Lung (tissue), 16 donors: ENCODE results near the gene COL4A5. TPM values are rescaled to one million over a fixed set of nuclear protein-coding genes. Genes with fewer than 3 reads are reported as not detected.
A peak's percentile ranks its signal among the peaks of the same experiment; 100 is the strongest.
"Not testable (repeated sequence)": the region's sequence is repeated elsewhere in the genome, so short reads cannot be mapped to it uniquely, and the experiment has no call there.

Experiments
- ATAC-seq: fragments of 200-7000 bp; cut with Tn5 transposase; one replicate; pipeline ENCODE4 v1.9.1; 2020; ENCODE audit warnings: moderate number of reproducible peaks; ENCODE audit not compliant: insufficient read depth, low FRiP score
- DNase-seq, 3 donors: peaks; one replicate each; pipeline ENCODE4 v3.0.0-alpha.2; 2013 to 2017
- H3K27ac ChIP-seq, 2 donors: one replicate each; pipeline ENCODE4 v1.5.1; 2013; ENCODE audit warnings: mild to moderate bottlenecking in 2 of 2, moderate library complexity in 2 of 2, control low read depth in 1 of 2, inconsistent platforms in 1 of 2, low read depth in 1 of 2, low read length in 1 of 2
- H3K27me3 ChIP-seq, 3 donors: one replicate each; pipeline ENCODE4 v1.5.1; 2013; ENCODE audit warnings: low read length in 2 of 3; ENCODE audit not compliant: control insufficient read depth in 3 of 3, insufficient read depth in 3 of 3
- H3K36me3 ChIP-seq, 4 donors: one replicate each; pipeline ENCODE4 v1.5.1; 2013; ENCODE audit warnings: low read length in 4 of 4, mild to moderate bottlenecking in 1 of 4, moderate library complexity in 1 of 4; ENCODE audit not compliant: control insufficient read depth in 4 of 4, insufficient read depth in 4 of 4
- H3K4me1 ChIP-seq, 5 donors: one replicate each; pipeline ENCODE4 v1.5.1; 2013; ENCODE audit warnings: low read length in 5 of 5, mild to moderate bottlenecking in 2 of 5, moderate library complexity in 1 of 5; ENCODE audit not compliant: control insufficient read depth in 5 of 5, insufficient read depth in 5 of 5
- H3K4me3 ChIP-seq: one replicate; pipeline ENCODE4 v1.5.1; 2013; ENCODE audit warnings: mild to moderate bottlenecking, control low read depth, moderate library complexity
- H3K9ac ChIP-seq, 2 donors: one replicate each; pipeline ENCODE4 v1.5.1; 2013; ENCODE audit warnings: low read length in 2 of 2, control low read depth in 1 of 2; ENCODE audit not compliant: insufficient read depth in 1 of 2
- H3K9me3 ChIP-seq, 4 donors: one replicate each; pipeline ENCODE4 v1.5.1; 2013; ENCODE audit warnings: low read length in 3 of 4, mild to moderate bottlenecking in 1 of 4, moderate library complexity in 1 of 4; ENCODE audit not compliant: control insufficient read depth in 4 of 4, insufficient read depth in 3 of 4
- CTCF ChIP-seq: IDR thresholded peaks from 2 replicates; pipeline ENCODE4 v1.5.1; 2012; ENCODE audit warnings: mild to moderate bottlenecking; ENCODE audit errors: control extremely low read depth, extremely low read depth
- WGBS, 2 donors: extraction: QIAGEN DNeasy Blood & Tissue Kit; methylation state at CpG; one replicate each; pipeline ENCODE4 v1.1.7; 2013; 5-methylcytosine and 5-hydroxymethylcytosine counted together
- long read RNA-seq, 5 donors: transcript quantifications; one replicate each; lab custom pipeline, GENCODE V29; 2026
- polyA plus RNA-seq, 2 donors: library from polyadenylated mRNA; stranded (reverse); fragments of 200-250 nt; gene quantifications; one replicate each; pipeline ENCODE4 v1.2.1, GENCODE V29; 2013
- total RNA-seq, 2 donors: library from RNA; depleted of rRNA in 1 of 2; stranded (reverse); fragments of >200 nt in 1 of 2; gene quantifications; one replicate each; pipeline ENCODE4 v1.2.1, GENCODE V29; 2014 to 2021
- donor health status: control.
- donor health status: control.
- donor health status: Bipolar disorder and iron deficiency.
- donor health status: healthy.
- donor health status: DM: yes; HTN: yes; CAD: no.

COL4A5 gene
- total RNA-seq (100 to 1,000 TPM in 1 of 2 donors, 10 to 100 TPM in 1; 23.0 to 253 TPM), polyA plus RNA-seq (1 to 10 TPM; 4.3 to 9.7 TPM)
- long read RNA-seq, donor 1, full-length matches to known transcripts = 35 of 50 reads
- long read RNA-seq, donor 1, partial matches to known transcripts = 15 of 50 reads
- long read RNA-seq, donor 1, other reads (novel, unspliced or antisense) = 0 of 50 reads
- long read RNA-seq, donor 2, transcript COL4A5-212 (1 exons, 3,915 nt) = major isoform, 22 of 22 reads
- long read RNA-seq, donor 2, partial matches to known transcripts = 0 of 22 reads
- long read RNA-seq, donor 2, other reads (novel, unspliced or antisense) = 0 of 22 reads
- long read RNA-seq, donor 3, transcript COL4A5-212 (1 exons, 3,915 nt) = major isoform, 31 of 34 reads
- long read RNA-seq, donor 3, partial matches to known transcripts = 0 of 34 reads
- long read RNA-seq, donor 3, other reads (novel, unspliced or antisense) = 0 of 34 reads
- long read RNA-seq, donor 4, transcript COL4A5-212 (1 exons, 3,915 nt) = major isoform, 15 of 17 reads
- long read RNA-seq, donor 4, partial matches to known transcripts = 0 of 17 reads
- long read RNA-seq, donor 4, other reads (novel, unspliced or antisense) = 0 of 17 reads
- long read RNA-seq, donor 5, full-length matches to known transcripts = 39 of 53 reads
- long read RNA-seq, donor 5, partial matches to known transcripts = 14 of 53 reads
- long read RNA-seq, donor 5, other reads (novel, unspliced or antisense) = 0 of 53 reads

- Histone ChIP-seq H3K9me3 (no peaks in the 10 kb centered on the region), H3K27ac (peak within 1 kb of the TSS in 1 of 2 donors; percentile 66), H3K9ac (peak within 1 kb of the TSS; percentile 37 to 72), H3K4me1 (no peaks in the 10 kb centered on the region), H3K4me3 (peak within 1 kb of the TSS; percentile 45), H3K36me3 (no peaks in the 10 kb centered on the region), H3K27me3 (peaks cover 0 to 47% (median 27%) of the 10 kb centered on the region in 3 donors)
- peak; percentile 48 for ATAC-seq
- WGBS, 2 donors = 2 to 17% methylated on average over 13 of the region's 13 CpGs
- TF ChIP-seq CTCF = no peak
- peak; percentile 73 to 85 (median 83) for DNase-seq
Measured at GRCh38 chrX:108439426-108439942, at the start of gene COL4A5. Gene COL4A5 (plus strand): TSS chrX:108439838. CDS start chrX:108440126, 288 bp downstream.

- DNase-seq, H3K4me3 ChIP-seq, H3K27me3 ChIP-seq, H3K4me1 ChIP-seq, H3K36me3 ChIP-seq, ATAC-seq, H3K9me3 ChIP-seq, H3K9ac ChIP-seq, H3K27ac ChIP-seq: not testable (repeated sequence)
- WGBS, 2 donors = 53 to 69% methylated on average over 9 of the region's 9 CpGs
Measured at GRCh38 chrX:108390976-108391717, 48.5 kb upstream of the COL4A5 start.

GRCh38 chrX:108396188-108396891, 43.3 kb upstream of the COL4A5 start:
- H3K36me3 ChIP-seq = no peaks in the 10 kb centered on the region
- no peaks in the 10 kb centered on the region for H3K4me1 ChIP-seq
- WGBS, 2 donors = 59 to 85% methylated on average over 6 of the region's 6 CpGs
- peak in 1 of 3 donors; percentile 6 for DNase-seq
- ATAC-seq = no peak
- H3K27me3 ChIP-seq = peaks cover 5 to 32% (median 17%) of the 10 kb centered on the region in 3 donors
- no peak overlapping the region for H3K4me3 ChIP-seq
- no peak overlapping the region for H3K27ac ChIP-seq
- no peak for TF ChIP-seq CTCF
- peaks cover 0 to 2% (median 0%) of the 10 kb centered on the region in 4 donors for H3K9me3 ChIP-seq
- no peak overlapping the region for H3K9ac ChIP-seq
